Measurements from ENCODE around the gene KSR1. TPM values are rescaled to one million over a fixed set of nuclear protein-coding genes. Genes with fewer than 3 reads are reported as not detected.
"Not testable (repeated sequence)": the region's sequence is repeated elsewhere in the genome, so short reads cannot be mapped to it uniquely, and the experiment has no call there.

KSR1 gene
- total RNA-seq, 4 donors from 2014 or later = 26.0 to 37.5 (median 35.0) TPM

DNA sequence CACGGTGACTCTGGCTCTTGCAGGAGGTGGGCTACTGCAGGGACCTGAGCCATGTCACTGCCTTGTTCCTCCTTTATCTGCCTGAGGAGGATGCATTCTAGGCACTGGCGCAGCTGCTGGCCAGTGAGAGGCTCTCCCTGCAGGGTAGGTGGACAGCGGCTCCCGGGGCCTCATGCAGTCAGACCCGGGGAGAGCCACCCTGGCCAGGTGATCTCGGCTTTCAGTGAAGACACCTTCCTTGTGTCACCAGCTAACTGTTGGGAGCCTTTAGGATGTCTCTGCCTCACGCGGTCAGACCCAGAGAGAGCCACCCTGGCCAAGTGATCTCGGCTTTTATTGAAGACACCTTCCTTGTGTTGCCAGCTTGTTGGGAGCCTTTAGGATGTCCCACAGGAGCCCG lies 31.7 kb upstream of the KSR1 start:
- H3K4me3 ChIP-seq (ENCODE audit: low read depth, poor library complexity, severe bottlenecking) = no peak overlapping the region
- TF ChIP-seq POLR2A (IDR thresholded peaks at IDR 0.05) = no peak
- TF ChIP-seq, protein P1, sequence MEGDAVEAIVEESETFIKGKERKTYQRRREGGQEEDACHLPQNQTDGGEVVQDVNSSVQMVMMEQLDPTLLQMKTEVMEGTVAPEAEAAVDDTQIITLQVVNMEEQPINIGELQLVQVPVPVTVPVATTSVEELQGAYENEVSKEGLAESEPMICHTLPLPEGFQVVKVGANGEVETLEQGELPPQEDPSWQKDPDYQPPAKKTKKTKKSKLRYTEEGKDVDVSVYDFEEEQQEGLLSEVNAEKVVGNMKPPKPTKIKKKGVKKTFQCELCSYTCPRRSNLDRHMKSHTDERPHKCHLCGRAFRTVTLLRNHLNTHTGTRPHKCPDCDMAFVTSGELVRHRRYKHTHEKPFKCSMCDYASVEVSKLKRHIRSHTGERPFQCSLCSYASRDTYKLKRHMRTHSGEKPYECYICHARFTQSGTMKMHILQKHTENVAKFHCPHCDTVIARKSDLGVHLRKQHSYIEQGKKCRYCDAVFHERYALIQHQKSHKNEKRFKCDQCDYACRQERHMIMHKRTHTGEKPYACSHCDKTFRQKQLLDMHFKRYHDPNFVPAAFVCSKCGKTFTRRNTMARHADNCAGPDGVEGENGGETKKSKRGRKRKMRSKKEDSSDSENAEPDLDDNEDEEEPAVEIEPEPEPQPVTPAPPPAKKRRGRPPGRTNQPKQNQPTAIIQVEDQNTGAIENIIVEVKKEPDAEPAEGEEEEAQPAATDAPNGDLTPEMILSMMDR (IDR thresholded peaks at IDR 0.05) = no peak
- DNase-seq (ENCODE audit: low spot score in 2 of 2) = no peak
- 83 to 84% methylated on average over 7 to 10 of the region's 10 CpGs for WGBS, 2 donors
- intact Hi-C loops (cut with DNase I; ENCODE audit: low total_unique reads) = no loop called here

DNA sequence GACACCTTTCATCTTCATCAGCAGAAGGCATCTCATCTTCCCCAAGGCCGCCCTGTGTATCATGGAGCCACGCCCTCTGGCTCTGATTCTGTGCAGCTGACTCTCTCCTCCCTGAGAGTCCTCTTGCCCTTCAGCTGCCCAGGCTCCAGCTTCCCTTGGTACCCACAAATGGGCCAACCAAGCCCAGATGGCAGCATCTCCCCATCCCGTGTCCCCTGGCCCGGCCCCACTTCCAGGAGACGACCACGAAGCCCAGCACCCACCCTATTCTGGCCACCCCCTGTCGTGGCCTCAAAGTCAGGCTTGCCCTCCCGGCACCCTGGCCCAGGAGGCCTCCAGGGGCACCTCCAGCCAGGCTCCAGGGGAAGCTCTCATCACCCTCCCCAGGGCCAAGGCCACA lies 31.3 kb upstream of the KSR1 start:
- TF ChIP-seq, protein P1 (IDR thresholded peaks at IDR 0.05) = no peak
- no peak for TF ChIP-seq POLR2A (IDR thresholded peaks at IDR 0.05)
- intact Hi-C loops (cut with DNase I; ENCODE audit: low total_unique reads) = no loop called here
- WGBS, 2 donors = 86 to 91% methylated on average over 8 of the region's 8 CpGs
- H3K4me3 ChIP-seq (ENCODE audit: low read depth, poor library complexity, severe bottlenecking) = no peak overlapping the region
- no peak for DNase-seq (ENCODE audit: low spot score in 2 of 2)

DNA sequence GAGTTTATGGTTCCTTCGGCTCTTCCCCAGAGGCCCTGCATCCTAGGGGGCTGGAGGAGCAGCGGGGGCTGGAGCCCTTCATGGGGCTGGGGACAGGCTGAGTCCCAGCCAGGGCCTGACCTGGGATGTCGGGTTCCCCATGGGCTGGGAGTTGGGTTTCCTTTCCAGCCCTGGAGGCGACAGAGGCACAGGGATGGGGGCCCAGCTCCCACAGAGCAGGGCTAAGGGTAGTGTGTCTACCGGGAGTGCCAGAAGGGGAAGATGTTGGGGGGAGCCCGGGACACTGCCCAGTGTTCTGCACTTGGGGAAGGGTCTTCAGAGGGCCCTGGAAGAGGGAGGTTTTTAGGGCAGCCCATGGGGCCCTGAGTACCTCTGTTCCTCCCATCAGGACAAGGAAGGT lies 30.7 kb upstream of the KSR1 start:
- 83% methylated on average over 6 of the region's 6 CpGs for WGBS, 2 donors
- intact Hi-C loops (cut with DNase I; ENCODE audit: low total_unique reads) = not testable (repeated sequence)

GRCh38 chr17:27425991-27426390 lies 30.3 kb upstream of the KSR1 start:
- no peak for TF ChIP-seq POLR2A (IDR thresholded peaks at IDR 0.05)
- no peak overlapping the region for H3K4me3 ChIP-seq (ENCODE audit: low read depth, poor library complexity, severe bottlenecking)
- intact Hi-C loops (cut with DNase I; ENCODE audit: low total_unique reads) = no loop called here
- WGBS, 2 donors = 90 to 100% methylated on average over 1 to 2 of the region's 3 CpGs
- no peak for DNase-seq (ENCODE audit: low spot score in 2 of 2)

More for the DNA sequence above, 30.7 kb upstream of the KSR1 start:
- not testable (repeated sequence) for DNase-seq (ENCODE audit: low spot score in 2 of 2); H3K4me3 ChIP-seq (ENCODE audit: low read depth, poor library complexity, severe bottlenecking)

DNA sequence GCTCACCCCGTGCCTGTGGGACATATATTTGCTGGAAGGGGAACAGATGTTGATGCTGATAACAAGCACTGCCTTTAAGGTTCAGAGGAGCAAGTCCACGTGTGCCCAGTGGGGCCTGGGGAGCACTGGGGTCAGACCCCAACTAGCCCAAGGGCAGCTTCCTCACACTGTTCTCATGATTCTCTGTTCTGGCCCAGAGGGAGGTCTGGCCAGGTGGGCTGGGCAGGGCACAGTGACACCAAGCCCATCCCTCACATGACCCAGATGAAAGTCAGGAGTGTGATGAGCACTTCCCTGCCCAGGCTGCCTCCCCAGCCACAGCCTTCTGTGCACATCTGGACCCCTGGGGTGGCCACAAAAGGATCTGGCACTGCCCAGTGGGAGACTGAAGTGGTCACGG lies 29.8 kb upstream of the KSR1 start:
- H3K4me3 ChIP-seq (ENCODE audit: low read depth, poor library complexity, severe bottlenecking); intact Hi-C loops (cut with DNase I; ENCODE audit: low total_unique reads); DNase-seq (ENCODE audit: low spot score in 2 of 2): not testable (repeated sequence)
- WGBS, 2 donors = 90 to 100% methylated on average over 1 to 2 of the region's 3 CpGs

GRCh38 chr17:27427166-27427862 lies 28.9 kb upstream of the KSR1 start:
- intact Hi-C loops (cut with DNase I; ENCODE audit: low total_unique reads); H3K4me3 ChIP-seq (ENCODE audit: low read depth, poor library complexity, severe bottlenecking); DNase-seq (ENCODE audit: low spot score in 2 of 2): not testable (repeated sequence)
- 87 to 89% methylated on average over 5 of the region's 5 CpGs for WGBS, 2 donors

- TF ChIP-seq, protein P1 (IDR thresholded peaks at IDR 0.05) = no peak
- no peak for TF ChIP-seq POLR2A (IDR thresholded peaks at IDR 0.05)
- intact Hi-C loops (cut with DNase I; ENCODE audit: low total_unique reads) = no loop called here
- WGBS, 2 donors = 91 to 92% methylated on average over 8 to 9 of the region's 9 CpGs
- no peak overlapping the region for H3K4me3 ChIP-seq (ENCODE audit: low read depth, poor library complexity, severe bottlenecking)
- DNase-seq (ENCODE audit: low spot score in 2 of 2) = no peak
Measured at GRCh38 chr17:27428781-27429505, 27.3 kb upstream of the KSR1 start.
